ENCODE data around the gene CENPP.

DNA sequence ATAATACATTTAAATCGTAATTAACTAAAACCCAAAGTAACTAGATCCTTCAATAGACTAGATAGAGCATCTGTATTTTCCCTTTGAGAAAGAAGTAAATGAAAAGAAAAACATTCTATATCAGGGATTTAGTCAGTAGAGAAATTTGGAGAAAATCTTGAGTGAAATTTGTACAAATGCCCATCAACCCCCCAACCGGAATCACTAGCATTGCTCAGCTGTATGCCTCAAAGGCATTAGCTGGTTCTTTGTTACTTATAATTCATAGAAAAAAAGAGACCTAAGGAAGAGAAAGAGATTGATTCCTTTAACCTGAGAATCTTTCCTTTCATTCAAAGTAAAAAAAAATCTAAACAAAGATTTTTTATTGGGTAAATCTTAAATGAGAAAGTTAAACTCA, 97.9 kb downstream of the CENPP start:
- no peak for TF ChIP-seq POLR2AphosphoS5 (IDR thresholded peaks at IDR 0.05; ENCODE audit: low read depth, low read length)
- no peak for TF ChIP-seq POLR2A (IDR thresholded peaks at IDR 0.05; ENCODE audit: low read depth, low read length)
